Stimulated activated CD4-positive, alpha-beta T cell treated with anti-CD3 and anti-CD28 coated beads, TNF-alpha, amount 100 ng/mL, for 48 hours (primary cell): ENCODE results near the gene HRNR.
"Not testable (repeated sequence)": the region's sequence is repeated elsewhere in the genome, so short reads cannot be mapped to it uniquely, and the experiment has no call there.

Experiments used
- DNase-seq, 3 donors: peaks; one replicate each; pipeline ENCODE4 v3.0.0-alpha.2; 2020; ENCODE audit warnings: low read depth in 3 of 3

The HRNR gene

DNA sequence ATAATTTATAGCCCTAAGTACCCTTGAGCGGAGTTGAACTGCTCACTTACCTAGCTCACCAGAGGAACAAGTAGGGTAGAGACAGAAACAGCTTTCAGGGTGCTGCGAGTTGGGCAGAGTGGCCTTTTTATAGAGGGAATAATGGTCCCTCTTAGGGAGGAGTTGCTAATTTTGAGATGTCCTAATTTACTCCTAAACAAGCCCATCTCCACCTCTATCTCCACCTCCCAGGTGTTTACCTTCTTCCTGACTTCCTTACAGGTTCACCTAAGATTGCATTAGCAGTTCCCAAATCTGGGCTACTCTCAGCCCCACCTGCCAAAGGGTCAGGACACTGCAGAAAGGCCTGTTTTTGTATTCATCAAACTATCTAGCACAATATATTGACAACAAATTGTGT lies at the start of gene HRNR:
TSS of gene HRNR (minus strand) at position 101 of the 400 bp plus-strand sequence. CDS start 940 bp downstream, outside the sequence.
- no peak for DNase-seq

GRCh38 chr1:152256394-152256793 lies 32.4 kb upstream of the HRNR start:
- DNase-seq, result not testable (repeated sequence)

DNA sequence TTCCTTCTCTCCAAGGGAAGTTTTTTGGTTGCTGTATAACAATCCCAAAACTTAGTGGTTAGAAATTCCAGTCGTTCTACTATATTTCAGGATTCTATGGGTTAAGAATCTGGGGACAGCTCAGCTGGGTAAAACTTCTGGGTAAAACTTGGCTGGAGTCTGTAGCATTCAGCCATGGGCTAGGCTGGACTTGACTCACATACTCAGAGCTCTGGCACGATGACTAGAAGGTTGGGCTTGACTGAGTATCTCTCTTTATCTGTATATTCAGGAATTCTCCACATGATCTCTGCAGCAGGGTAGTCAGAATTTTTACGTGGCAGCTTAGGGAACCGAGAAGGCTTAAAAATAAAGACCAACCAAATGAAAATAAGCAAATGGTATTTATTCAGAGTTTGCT lies 28.2 kb upstream of the HRNR start:
- DNase-seq, result no peak

DNA sequence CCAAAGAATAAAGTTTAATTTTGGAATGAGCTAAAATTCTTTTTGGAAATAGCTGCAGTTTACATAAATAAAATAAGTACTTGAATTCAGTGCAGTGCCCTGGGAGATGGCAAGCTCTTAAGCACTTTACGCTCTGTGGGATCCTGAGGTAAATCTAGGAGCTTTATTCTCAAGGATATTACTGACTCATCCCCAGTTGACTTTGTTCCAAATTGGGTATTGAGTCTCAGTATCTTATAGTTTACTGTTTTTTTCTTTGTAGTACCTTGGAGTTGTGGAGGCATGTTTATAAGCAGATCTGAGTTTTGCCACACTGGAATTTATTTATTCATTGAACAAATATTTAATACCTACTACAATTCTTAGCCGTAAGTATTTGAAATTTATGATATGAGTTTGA lies 27.4 kb upstream of the HRNR start:
- no peak for DNase-seq

GRCh38 chr1:152247316-152247715 lies 23.3 kb upstream of the HRNR start:
- no peak for DNase-seq

- DNase-seq, result no peak
These were observed 20.7 kb upstream of the HRNR start for GRCh38 chr1:152244576-152245273.

DNA sequence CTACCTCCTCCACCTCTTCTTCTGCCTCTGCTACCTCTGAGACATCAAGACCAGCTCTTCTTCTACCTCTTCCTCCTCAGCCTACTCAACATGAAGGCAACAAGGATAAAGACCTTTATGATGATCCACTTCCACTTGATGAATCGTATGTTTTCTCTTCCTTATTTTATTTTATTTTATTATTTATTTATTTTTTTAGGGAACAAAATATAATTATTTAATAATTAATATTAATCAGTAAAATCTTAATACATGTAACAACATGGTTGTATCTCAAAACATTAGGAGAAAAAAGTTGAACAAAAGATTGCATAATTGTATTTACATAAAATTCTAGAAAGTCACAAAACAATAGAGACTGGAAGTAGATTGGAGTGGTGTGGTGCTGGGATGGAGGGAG lies 13.1 kb upstream of the HRNR start:
- DNase-seq, result no peak

DNA sequence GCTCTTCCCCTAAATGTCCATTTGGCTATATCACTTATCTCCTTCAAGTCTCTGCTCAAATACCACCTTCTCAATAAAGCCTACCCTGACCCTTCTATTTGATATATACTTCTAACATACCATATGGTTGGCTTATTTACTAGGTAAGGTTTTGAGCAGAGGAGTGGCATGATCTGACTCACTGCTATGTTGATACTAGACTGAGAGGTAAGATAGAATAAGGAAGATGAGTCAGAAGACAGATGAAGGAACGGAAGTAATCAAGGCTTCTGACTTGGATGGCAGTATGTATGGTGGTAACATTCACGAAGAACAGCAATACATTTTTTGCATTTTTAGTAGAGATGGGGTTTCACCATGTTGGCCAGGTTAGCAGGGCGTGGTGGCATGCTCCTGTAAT lies 4.8 kb upstream of the HRNR start:
- no peak for DNase-seq

DNA sequence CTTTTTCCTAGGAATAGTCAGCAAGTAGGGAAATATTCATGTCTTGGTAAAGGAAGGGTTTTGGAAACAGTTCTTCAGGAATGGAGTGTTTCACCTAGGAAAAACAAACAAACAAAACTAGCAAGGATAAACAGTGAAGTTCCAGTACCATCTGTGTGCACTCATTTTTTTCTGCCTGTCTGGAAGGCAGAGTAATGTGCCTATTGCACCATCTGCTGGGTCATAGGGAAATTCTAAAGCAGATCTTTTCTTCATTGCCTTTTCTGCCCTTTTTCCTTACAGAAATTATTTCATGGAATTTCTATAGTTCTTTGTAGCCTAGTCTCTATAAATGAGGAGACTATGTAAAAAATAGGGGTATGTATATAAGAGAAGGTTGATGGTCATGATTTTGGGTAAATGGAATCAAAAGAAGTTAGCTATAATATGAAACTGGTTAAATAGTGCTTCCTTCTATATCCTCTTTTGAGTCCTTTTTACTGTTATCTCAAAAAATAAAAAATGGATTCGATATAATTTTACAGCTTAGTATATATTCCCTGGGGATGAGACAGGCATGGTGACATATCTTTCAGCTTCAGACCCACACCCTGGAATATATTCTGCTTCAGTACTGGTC lies 3.4 kb upstream of the HRNR start:
- DNase-seq, result no peak

DNA sequence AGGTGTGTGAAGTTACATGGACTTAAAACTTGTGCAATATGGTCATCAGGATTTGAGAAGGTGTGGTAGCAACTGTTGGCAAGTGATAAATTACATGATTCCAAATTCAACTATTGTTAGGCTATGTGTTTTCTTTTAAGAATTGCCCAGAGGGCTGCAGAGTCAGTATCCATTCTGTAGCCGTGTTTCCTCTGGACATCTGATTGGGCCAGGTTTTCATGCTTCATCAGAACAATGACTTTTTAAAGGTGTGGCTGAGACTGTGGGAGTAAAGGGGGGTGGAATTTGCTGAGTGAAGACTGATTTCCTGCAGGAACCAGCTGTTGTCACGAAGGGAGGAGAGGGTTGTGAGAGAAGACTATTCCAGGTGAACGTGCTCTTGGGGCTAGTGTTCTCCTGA lies 1.7 kb upstream of the HRNR start:
- DNase-seq, result no peak

GRCh38 chr1:152220166-152221163 lies 3.5 kb downstream of the HRNR start:
- no peak for DNase-seq

DNA sequence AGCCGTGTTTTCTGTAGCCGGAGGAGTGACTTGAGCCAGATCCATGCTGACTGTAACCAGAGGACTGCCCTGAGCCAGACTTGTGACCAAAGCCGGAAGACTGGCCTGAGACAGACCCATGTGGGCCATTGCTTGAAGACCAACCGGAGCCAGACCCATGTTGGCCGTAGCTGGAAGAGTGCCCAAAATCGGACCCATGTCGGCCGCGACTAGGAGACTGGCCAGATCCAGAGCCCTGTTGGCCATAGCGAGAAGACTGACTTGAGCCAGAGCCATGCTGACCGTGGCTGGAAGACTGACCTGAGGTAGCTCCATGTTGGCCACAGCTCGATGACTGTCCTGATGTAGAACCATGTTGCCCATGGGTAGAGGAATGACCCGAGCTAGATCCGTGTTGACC lies 4.6 kb downstream of the HRNR start:
- DNase-seq, result not testable (repeated sequence)

DNA sequence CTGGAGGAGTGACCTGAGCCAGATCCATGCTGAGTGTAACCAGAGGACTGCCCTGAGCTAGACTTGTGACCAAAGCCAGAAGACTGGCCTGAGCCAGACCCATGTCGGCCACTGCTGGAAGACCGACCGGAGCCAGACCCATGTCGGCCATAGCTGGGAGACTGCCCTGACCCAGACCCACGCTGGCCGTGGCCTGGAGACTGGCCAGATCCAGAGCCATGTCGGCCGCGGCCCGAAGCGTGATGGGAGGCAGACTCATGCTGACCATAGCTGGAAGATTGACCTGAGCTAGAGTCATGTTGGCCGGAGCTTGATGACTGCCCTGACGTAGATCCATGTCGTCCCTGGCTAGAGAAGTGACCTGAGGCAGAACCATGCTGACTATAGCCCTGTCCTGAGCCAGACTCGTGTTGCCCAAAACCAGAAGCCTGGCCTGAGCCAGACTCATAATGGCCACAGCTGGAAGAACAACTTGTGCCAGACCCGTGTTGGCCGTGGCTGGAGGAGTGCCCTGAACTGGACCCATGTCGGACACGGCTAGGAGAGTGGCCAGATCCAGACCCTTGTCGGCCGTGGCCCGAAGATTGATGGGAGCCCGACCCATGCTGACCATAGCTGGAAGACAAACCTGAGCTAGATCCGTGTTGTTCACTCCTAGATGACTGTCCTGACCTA lies 5.1 kb downstream of the HRNR start:
- no peak for DNase-seq

DNA sequence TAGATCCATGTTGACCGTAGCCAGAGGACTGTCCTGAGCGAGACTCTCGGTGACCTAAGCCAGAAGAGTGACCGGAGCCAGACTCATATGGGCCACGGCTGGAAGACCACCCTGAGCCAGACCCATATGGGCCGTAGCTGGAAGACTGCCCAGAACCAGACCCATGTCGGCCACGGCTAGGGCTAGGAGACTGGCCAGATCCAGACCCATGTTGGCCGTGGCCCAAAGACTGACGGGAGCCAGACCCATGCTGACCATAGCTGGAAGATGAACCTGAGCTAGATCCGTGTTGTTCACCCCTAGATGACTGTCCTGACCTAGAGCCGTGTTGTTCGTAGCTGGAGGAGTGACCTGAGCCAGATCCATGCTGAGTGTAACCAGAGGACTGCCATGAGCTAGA lies 8.4 kb downstream of the HRNR start:
- DNase-seq, result not testable (repeated sequence)

- not testable (repeated sequence) for DNase-seq
These were observed 9.1 kb downstream of the HRNR start for GRCh38 chr1:152214911-152215310.

DNA sequence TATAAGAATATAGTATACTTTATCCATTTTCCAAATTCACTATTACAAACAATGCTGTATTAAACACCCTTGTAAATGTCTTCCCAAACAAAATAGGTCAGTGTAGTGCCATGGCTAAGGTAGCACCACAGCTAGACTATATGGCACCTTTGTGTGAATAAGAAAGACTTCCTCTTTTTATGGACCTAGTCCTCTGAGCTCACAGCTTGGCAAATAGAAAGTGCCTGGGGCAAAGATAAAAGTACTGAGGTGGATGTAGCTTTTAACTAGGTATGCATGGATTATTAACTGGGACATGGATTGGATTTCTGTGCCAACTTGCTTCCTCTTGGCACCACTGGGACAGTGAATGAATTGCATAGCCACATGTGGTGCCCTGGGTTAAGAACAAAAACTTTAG lies 25.0 kb downstream of the HRNR start:
- no peak for DNase-seq

GRCh38 chr1:152197361-152197941 lies 26.5 kb downstream of the HRNR start:
- no peak for DNase-seq

GRCh38 chr1:152191711-152192110 lies 32.3 kb downstream of the HRNR start:
- no peak for DNase-seq

- no peak for DNase-seq
These were observed 32.7 kb downstream of the HRNR start for GRCh38 chr1:152191260-152191659.

DNA sequence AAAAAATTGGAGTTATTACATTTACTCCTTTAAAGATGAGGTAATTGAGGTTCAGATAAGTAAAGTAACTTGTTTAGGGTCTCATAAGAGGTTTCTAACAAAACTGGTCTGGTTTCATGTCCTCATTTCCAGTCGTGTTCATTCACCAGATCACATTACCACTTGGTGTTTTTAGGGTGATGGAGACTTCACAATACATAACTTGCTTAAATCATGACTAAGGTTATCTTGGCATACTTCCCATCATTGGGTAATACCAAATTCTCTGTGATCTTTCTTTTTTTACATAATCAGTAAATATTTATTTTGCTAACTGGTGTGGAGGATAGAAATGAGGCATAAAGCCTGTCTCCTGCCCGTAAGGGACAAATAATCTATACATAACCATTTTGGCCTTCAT lies 33.4 kb downstream of the HRNR start:
- DNase-seq, result no peak

GRCh38 chr1:152189657-152190442 lies 34.1 kb downstream of the HRNR start:
- DNase-seq, result peak; percentile 34 to 58 (median 39)
